ENCODE data around the gene COL15A1. TPM values are rescaled to one million over a fixed set of nuclear protein-coding genes. Genes with fewer than 3 reads are reported as not detected.
"Not testable (repeated sequence)": the region's sequence is repeated elsewhere in the genome, so short reads cannot be mapped to it uniquely, and the experiment has no call there.

The COL15A1 gene
- total and polyA plus RNA-seq, 2 donors (not counting 1 experiment from before 2014, with no cell fraction given): not detected

DNA sequence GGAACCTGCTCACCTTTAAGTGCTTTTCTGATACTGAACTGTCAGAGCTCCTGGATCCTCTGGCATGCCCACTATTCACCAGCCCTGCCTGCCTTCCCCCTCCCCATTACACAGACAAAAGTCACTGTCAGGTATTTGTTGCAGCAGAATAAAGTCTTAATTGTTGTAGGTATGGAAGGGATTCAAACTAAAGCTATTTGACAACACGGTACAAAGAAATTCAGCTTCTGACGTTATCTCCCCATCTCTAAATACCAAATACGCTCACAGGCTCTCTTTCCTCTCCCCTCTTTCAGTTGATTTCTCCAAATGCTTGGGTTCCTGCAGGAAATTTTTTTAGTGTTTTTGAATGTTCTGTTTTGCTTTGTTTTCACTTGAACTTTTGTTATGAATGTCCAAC, 151.9 kb downstream of the COL15A1 start:
- ChIA-PET POLR2A (no interaction called here), CTCF (interaction anchor here (0.8 kb wide), 1 partner anchor 37 kb away, joined by 3 read pairs; no protein-coding TSS in a partner anchor)
- no CpG with 5 or more reads among the region's 3 CpGs for WGBS (ENCODE audit: insufficient coverage)
- Histone ChIP-seq H3K9ac (ENCODE audit: low read length) (no peak overlapping the region), H3K36me3 (replicated peaks in 1 of 2; ENCODE audit: control extremely low read depth in 1 of 2, control insufficient read depth in 1 of 2, extremely low read depth in 1 of 2, insufficient read depth in 2 of 2, low read length in 1 of 2) (no peaks in the 10 kb centered on the region), H3K27me3 (replicated peaks in 1 of 4; ENCODE audit: control extremely low read depth in 1 of 4, control insufficient read depth in 3 of 4, insufficient read depth in 4 of 4, low read length in 3 of 4) (no peaks in the 10 kb centered on the region), H3K4me3 (ENCODE audit: control extremely low read depth in 1 of 5, extremely low read depth in 1 of 5, insufficient read depth in 1 of 5, low read depth in 2 of 5, low read length in 4 of 5) (no peak overlapping the region), H3K27ac (ENCODE audit: low read length in 2 of 2) (no peak overlapping the region), H3K4me2 (replicated peaks; ENCODE audit: low read depth, low read length, poor library complexity, severe bottlenecking) (no peak overlapping the region), H3K9me3 (ENCODE audit: control extremely low read depth in 1 of 3, control insufficient read depth in 2 of 3, insufficient read depth in 1 of 3, low read length in 2 of 3) (no peaks in the 10 kb centered on the region), H3K4me1 (ENCODE audit: control insufficient read depth in 2 of 2, insufficient read depth in 2 of 2, low read length in 2 of 2) (no peaks in the 10 kb centered on the region), H4K20me1 (ENCODE audit: control insufficient read depth, insufficient read depth, low read length, poor library complexity, severe bottlenecking) (no peaks in the 10 kb centered on the region), H3K79me2 (ENCODE audit: control insufficient read depth, insufficient read depth, low read length) (no peaks in the 10 kb centered on the region), H2AFZ (ENCODE audit: insufficient read depth, low read depth, low read length, poor library complexity, severe bottlenecking) (no peak overlapping the region)
- Mint-ChIP-seq H3K4me1 (no peaks in the 10 kb centered on the region), H3K9me3 (ENCODE audit: insufficient read depth) (no peaks in the 10 kb centered on the region), H3K27me3 (no peaks in the 10 kb centered on the region), H3K4me3 (no peak overlapping the region), H3K27ac (no peak overlapping the region)
- ATAC-seq (ENCODE audit: low read depth): no peak
- TF ChIP-seq EZH2 (IDR thresholded peaks at IDR 0.05; ENCODE audit: borderline replicate concordance, insufficient read depth, low read depth, low read length, poor library complexity, severe bottlenecking): no peak
- TF ChIP-seq, protein P1, sequence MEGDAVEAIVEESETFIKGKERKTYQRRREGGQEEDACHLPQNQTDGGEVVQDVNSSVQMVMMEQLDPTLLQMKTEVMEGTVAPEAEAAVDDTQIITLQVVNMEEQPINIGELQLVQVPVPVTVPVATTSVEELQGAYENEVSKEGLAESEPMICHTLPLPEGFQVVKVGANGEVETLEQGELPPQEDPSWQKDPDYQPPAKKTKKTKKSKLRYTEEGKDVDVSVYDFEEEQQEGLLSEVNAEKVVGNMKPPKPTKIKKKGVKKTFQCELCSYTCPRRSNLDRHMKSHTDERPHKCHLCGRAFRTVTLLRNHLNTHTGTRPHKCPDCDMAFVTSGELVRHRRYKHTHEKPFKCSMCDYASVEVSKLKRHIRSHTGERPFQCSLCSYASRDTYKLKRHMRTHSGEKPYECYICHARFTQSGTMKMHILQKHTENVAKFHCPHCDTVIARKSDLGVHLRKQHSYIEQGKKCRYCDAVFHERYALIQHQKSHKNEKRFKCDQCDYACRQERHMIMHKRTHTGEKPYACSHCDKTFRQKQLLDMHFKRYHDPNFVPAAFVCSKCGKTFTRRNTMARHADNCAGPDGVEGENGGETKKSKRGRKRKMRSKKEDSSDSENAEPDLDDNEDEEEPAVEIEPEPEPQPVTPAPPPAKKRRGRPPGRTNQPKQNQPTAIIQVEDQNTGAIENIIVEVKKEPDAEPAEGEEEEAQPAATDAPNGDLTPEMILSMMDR (IDR thresholded peaks at IDR 0.05): no peak
- intact Hi-C loops (cut with micrococcal nuclease): no loop called here
- DNase-seq: no peak

DNA sequence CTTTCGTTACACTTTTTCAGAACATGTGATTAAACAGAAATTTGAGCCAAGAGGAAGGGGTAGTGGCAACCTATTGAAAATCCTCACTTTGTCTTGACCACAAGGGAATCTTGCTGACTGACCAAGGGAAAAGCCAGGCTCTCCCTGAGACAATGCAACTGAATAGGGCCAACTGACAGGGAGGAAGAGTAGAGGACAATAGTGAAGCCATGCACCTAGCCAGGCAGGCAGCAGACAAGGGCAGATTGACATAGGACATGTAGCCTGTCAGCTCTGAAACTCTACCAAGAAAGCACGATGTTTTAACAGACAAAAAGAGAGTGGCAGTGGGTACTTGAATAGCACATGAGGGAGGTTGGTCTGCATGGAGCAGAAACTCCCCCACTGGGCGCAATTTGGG, 152.7 kb downstream of the COL15A1 start:
- Histone ChIP-seq H4K20me1 (ENCODE audit: control insufficient read depth, insufficient read depth, low read length, poor library complexity, severe bottlenecking) (no peaks in the 10 kb centered on the region), H2AFZ (ENCODE audit: insufficient read depth, low read depth, low read length, poor library complexity, severe bottlenecking) (no peak overlapping the region), H3K4me3 (ENCODE audit: control extremely low read depth in 1 of 5, extremely low read depth in 1 of 5, insufficient read depth in 1 of 5, low read depth in 2 of 5, low read length in 4 of 5) (no peak overlapping the region), H3K9me3 (ENCODE audit: control extremely low read depth in 1 of 3, control insufficient read depth in 2 of 3, insufficient read depth in 1 of 3, low read length in 2 of 3) (no peaks in the 10 kb centered on the region), H3K79me2 (ENCODE audit: control insufficient read depth, insufficient read depth, low read length) (no peaks in the 10 kb centered on the region), H3K4me1 (ENCODE audit: control insufficient read depth in 2 of 2, insufficient read depth in 2 of 2, low read length in 2 of 2) (no peaks in the 10 kb centered on the region), H3K27me3 (replicated peaks in 1 of 4; ENCODE audit: control extremely low read depth in 1 of 4, control insufficient read depth in 3 of 4, insufficient read depth in 4 of 4, low read length in 3 of 4) (no peaks in the 10 kb centered on the region), H3K36me3 (replicated peaks in 1 of 2; ENCODE audit: control extremely low read depth in 1 of 2, control insufficient read depth in 1 of 2, extremely low read depth in 1 of 2, insufficient read depth in 2 of 2, low read length in 1 of 2) (no peaks in the 10 kb centered on the region), H3K4me2 (replicated peaks; ENCODE audit: low read depth, low read length, poor library complexity, severe bottlenecking) (no peak overlapping the region), H3K9ac (ENCODE audit: low read length) (no peak overlapping the region), H3K27ac (ENCODE audit: low read length in 2 of 2) (no peak overlapping the region)
- ChIA-PET POLR2A (no interaction called here), CTCF (interaction anchor here (1.5 kb wide), 1 partner anchor 99 kb away, joined by 3 read pairs; no protein-coding TSS in a partner anchor)
- no peaks in the 10 kb centered on the region for H3K27me3 Mint-ChIP-seq
- intact Hi-C loops (cut with micrococcal nuclease): no loop called here
- TF ChIP-seq, protein P1 (IDR thresholded peaks at IDR 0.05): no peak
- TF ChIP-seq EZH2 (IDR thresholded peaks at IDR 0.05; ENCODE audit: borderline replicate concordance, insufficient read depth, low read depth, low read length, poor library complexity, severe bottlenecking): no peak
- ATAC-seq (ENCODE audit: low read depth) (no peak), DNase-seq (no peak)
- no peak overlapping the region for H3K4me3 Mint-ChIP-seq
- H3K9me3 Mint-ChIP-seq (ENCODE audit: insufficient read depth): no peaks in the 10 kb centered on the region
- WGBS (ENCODE audit: insufficient coverage): 100% methylated on average over 3 of the region's 3 CpGs
- H3K27ac Mint-ChIP-seq: no peak overlapping the region
- no peaks in the 10 kb centered on the region for H3K4me1 Mint-ChIP-seq

DNA sequence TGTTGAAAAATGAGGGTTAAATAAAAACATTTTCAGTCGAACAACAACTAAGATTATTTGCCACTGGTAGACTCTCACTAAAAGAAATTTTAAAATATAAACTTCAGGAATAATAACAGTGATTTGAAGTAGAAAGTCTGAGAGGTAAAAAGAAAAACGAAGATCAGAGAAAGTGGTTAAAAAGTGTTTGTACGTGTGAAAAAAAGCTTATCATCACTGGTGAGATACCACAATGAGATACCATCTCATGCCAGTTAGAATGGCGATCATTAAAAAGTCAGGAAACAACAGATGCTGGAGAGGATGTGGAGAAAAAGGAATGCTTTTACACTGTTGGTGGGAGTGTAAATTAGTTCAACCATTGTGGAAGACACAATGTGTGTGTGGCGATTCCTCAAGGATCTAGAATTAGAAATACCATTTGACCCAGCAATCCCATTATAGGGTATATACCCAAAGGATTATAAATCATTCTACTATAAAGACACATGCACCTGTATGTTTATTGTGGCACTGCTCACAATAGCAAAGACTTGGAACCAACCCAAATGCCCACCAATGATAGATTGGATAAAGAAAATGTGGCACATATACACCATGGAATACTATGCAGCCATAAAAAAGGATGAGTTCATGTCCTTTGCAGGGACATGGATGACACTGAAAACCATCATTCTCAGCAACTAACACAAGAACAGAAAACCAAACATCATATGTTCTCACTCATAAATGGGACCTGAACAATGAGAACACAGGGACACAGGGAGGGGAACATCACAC, 156.3 kb downstream of the COL15A1 start:
- H3K9me3 ChIP-seq (ENCODE audit: control extremely low read depth in 1 of 3, control insufficient read depth in 2 of 3, insufficient read depth in 1 of 3, low read length in 2 of 3); H4K20me1 ChIP-seq (ENCODE audit: control insufficient read depth, insufficient read depth, low read length, poor library complexity, severe bottlenecking); H3K27ac ChIP-seq (ENCODE audit: low read length in 2 of 2); H3K9ac ChIP-seq (ENCODE audit: low read length); H3K9me3 Mint-ChIP-seq (ENCODE audit: insufficient read depth); H3K4me3 Mint-ChIP-seq; H3K79me2 ChIP-seq (ENCODE audit: control insufficient read depth, insufficient read depth, low read length); POLR2A ChIA-PET; H3K4me1 ChIP-seq (ENCODE audit: control insufficient read depth in 2 of 2, insufficient read depth in 2 of 2, low read length in 2 of 2); intact Hi-C loops (cut with micrococcal nuclease); ATAC-seq (ENCODE audit: low read depth); H3K4me1 Mint-ChIP-seq; H3K27ac Mint-ChIP-seq; H3K36me3 ChIP-seq (replicated peaks in 1 of 2; ENCODE audit: control extremely low read depth in 1 of 2, control insufficient read depth in 1 of 2, extremely low read depth in 1 of 2, insufficient read depth in 2 of 2, low read length in 1 of 2); H3K4me2 ChIP-seq (replicated peaks; ENCODE audit: low read depth, low read length, poor library complexity, severe bottlenecking); DNase-seq; H3K4me3 ChIP-seq (ENCODE audit: control extremely low read depth in 1 of 5, extremely low read depth in 1 of 5, insufficient read depth in 1 of 5, low read depth in 2 of 5, low read length in 4 of 5); H3K27me3 ChIP-seq (replicated peaks in 1 of 4; ENCODE audit: control extremely low read depth in 1 of 4, control insufficient read depth in 3 of 4, insufficient read depth in 4 of 4, low read length in 3 of 4); H2AFZ ChIP-seq (ENCODE audit: insufficient read depth, low read depth, low read length, poor library complexity, severe bottlenecking); H3K27me3 Mint-ChIP-seq: not testable (repeated sequence)
- whole genome bisulfite sequencing (ENCODE audit: insufficient coverage): 100% methylated on average over 2 of the region's 5 CpGs
- CTCF ChIA-PET: interaction anchor here (4.1 kb wide), 1 partner anchor 97 kb away, joined by 18 read pairs; no protein-coding TSS in a partner anchor
